ENCODE results near the gene PTK7. TPM values are rescaled to one million over a fixed set of nuclear protein-coding genes. Genes with fewer than 3 reads are reported as not detected.
"Not testable (repeated sequence)": the region's sequence is repeated elsewhere in the genome, so short reads cannot be mapped to it uniquely, and the experiment has no call there.

Gene PTK7
- total and polyA plus RNA-seq, 2 donors from 2014 or later: 26.0 to 55.2 TPM

DNA sequence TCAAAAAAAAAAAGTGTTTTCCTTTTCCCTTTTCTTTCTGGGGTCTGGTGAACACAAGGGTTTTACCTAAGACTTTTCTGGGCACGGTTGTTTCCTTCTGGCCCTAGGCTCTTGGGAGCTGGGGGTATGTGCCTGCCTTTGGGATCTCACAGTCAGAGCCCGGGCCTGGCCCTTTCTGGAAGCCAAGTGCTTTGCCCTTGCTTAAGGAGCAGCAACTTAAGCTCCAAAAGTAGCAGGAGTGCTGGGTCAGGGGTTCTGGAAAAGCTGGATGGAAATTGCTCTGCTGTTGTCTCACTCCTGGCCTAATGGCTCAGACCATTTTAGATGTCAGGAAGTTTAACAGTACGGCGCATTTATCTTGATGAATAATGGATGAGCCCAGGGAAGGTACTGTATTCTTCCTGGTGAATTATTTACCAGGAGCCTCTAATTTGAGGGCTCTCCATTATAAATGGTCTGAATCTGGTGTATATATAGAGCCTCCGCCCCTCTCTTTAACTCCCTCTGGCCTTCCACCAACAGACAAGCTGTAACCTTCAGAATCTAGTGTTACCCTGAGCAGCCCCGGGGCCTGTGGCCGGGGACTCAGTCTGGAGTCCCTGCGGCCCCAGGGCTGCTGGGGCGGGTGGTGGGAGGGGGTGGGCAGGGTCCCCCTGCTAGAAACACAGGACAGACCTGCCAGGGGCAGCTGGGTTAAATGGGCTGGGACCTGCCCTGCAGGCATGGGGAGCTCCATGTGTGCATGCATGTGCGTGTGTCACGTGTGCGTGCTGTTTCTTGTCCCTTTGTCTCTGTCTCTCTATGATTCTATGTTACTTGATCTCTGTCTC lies 37.5 kb downstream of the PTK7 start:
- FAIRE-seq (no peak), DNase-seq (peak; percentile 58 to 74 (median 63))
- intact Hi-C loops (cut with DNase I): no loop called here
- TF ChIP-seq, protein P1, sequence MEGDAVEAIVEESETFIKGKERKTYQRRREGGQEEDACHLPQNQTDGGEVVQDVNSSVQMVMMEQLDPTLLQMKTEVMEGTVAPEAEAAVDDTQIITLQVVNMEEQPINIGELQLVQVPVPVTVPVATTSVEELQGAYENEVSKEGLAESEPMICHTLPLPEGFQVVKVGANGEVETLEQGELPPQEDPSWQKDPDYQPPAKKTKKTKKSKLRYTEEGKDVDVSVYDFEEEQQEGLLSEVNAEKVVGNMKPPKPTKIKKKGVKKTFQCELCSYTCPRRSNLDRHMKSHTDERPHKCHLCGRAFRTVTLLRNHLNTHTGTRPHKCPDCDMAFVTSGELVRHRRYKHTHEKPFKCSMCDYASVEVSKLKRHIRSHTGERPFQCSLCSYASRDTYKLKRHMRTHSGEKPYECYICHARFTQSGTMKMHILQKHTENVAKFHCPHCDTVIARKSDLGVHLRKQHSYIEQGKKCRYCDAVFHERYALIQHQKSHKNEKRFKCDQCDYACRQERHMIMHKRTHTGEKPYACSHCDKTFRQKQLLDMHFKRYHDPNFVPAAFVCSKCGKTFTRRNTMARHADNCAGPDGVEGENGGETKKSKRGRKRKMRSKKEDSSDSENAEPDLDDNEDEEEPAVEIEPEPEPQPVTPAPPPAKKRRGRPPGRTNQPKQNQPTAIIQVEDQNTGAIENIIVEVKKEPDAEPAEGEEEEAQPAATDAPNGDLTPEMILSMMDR (IDR thresholded peaks at IDR 0.05; ENCODE audit: borderline replicate concordance, extremely low read depth, insufficient read depth): no peak
- H3K36me3 ChIP-seq (ENCODE audit: control insufficient read depth in 2 of 3, insufficient read depth in 3 of 3, low read length in 3 of 3): no peaks in the 10 kb centered on the region
- H3K4me3 ChIP-seq (ENCODE audit: low read length in 3 of 3): no peak overlapping the region
- H3K9me3 ChIP-seq (ENCODE audit: control insufficient read depth in 2 of 3, insufficient read depth in 1 of 3, low read length in 3 of 3): no peaks in the 10 kb centered on the region
- peak overlapping the region; percentile 45 to 63 for H3K27ac ChIP-seq (ENCODE audit: low read depth in 2 of 2, low read length in 2 of 2)
- H3K4me1 ChIP-seq (ENCODE audit: control insufficient read depth in 2 of 3, insufficient read depth in 2 of 3, low read depth in 1 of 3, low read length in 3 of 3): peaks cover 0 to 10% (median 2%) of the 10 kb centered on the region in 3 donors
- H3K27me3 ChIP-seq (ENCODE audit: control insufficient read depth, insufficient read depth, low read length): no peaks in the 10 kb centered on the region
- peak overlapping the region in 1 of 3 donors; percentile 3 for H3K9ac ChIP-seq (ENCODE audit: low read length in 3 of 3)

DNA sequence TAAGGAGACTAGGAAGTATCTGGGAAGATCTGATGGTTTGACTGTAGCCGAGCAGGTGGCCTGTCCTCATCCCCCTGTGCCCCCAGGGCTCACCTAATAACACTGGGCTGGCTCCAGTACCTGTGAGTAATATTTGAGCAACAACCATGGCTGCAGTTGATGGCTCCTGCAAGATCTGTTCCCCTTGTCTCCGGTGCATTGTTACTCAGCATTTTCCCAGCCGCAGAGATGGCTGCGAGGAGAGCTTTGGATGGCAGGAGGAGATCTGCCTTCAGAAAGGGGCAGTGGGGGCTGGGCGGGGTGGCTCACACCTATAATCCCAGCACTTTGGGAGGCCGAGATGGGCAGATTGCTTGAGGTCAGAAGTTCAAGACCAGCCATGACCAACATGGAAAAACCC lies 39.3 kb downstream of the PTK7 start:
- peak overlapping the region in 1 of 2 donors; percentile 72 for H3K27ac ChIP-seq (ENCODE audit: low read depth in 2 of 2, low read length in 2 of 2)
- TF ChIP-seq, protein P1 (IDR thresholded peaks at IDR 0.05; ENCODE audit: borderline replicate concordance, extremely low read depth, insufficient read depth): no peak
- H3K9me3 ChIP-seq (ENCODE audit: control insufficient read depth in 2 of 3, insufficient read depth in 1 of 3, low read length in 3 of 3): no peaks in the 10 kb centered on the region
- DNase-seq (peak in 2 of 5 donors; percentile 29 to 35), FAIRE-seq (no peak)
- intact Hi-C loops (cut with DNase I): no loop called here
- H3K9ac ChIP-seq (ENCODE audit: low read length in 3 of 3): no peak overlapping the region
- no peaks in the 10 kb centered on the region for H3K36me3 ChIP-seq (ENCODE audit: control insufficient read depth in 2 of 3, insufficient read depth in 3 of 3, low read length in 3 of 3)
- H3K27me3 ChIP-seq (ENCODE audit: control insufficient read depth, insufficient read depth, low read length): no peaks in the 10 kb centered on the region
- H3K4me1 ChIP-seq (ENCODE audit: control insufficient read depth in 2 of 3, insufficient read depth in 2 of 3, low read depth in 1 of 3, low read length in 3 of 3): peaks cover 2 to 10% (median 2%) of the 10 kb centered on the region in 3 donors
- H3K4me3 ChIP-seq (ENCODE audit: low read length in 3 of 3): no peak overlapping the region

DNA sequence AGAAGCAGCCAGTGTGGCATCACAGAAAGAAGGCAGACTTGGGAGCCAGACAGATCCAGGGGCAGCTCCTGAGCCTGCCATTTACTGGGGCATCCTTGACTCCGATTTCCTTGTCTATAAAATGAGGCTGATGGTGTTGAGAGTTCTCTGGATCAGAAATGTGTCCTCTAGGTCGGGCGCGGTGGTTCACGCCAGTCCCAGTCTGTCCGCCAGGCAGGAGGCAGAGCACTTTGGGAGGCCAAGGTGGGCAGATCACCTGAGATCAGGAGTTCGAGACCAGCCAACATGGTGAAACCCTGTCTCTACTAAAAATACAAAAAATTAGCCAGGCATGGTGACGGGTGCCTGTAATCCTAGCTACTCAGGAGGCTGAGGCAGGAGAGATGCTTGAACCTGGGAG lies 41.4 kb downstream of the PTK7 start:
- intact Hi-C loops (cut with DNase I); H3K36me3 ChIP-seq (ENCODE audit: control insufficient read depth in 2 of 3, insufficient read depth in 3 of 3, low read length in 3 of 3); H3K9me3 ChIP-seq (ENCODE audit: control insufficient read depth in 2 of 3, insufficient read depth in 1 of 3, low read length in 3 of 3); H3K4me3 ChIP-seq (ENCODE audit: low read length in 3 of 3); H3K4me1 ChIP-seq (ENCODE audit: control insufficient read depth in 2 of 3, insufficient read depth in 2 of 3, low read depth in 1 of 3, low read length in 3 of 3); H3K9ac ChIP-seq (ENCODE audit: low read length in 3 of 3); H3K27me3 ChIP-seq (ENCODE audit: control insufficient read depth, insufficient read depth, low read length); FAIRE-seq: not testable (repeated sequence)
- H3K27ac ChIP-seq (ENCODE audit: low read depth in 2 of 2, low read length in 2 of 2): peak overlapping the region in 1 of 2 donors; percentile 28
- peak in 1 of 5 donors; percentile 44 for DNase-seq

DNA sequence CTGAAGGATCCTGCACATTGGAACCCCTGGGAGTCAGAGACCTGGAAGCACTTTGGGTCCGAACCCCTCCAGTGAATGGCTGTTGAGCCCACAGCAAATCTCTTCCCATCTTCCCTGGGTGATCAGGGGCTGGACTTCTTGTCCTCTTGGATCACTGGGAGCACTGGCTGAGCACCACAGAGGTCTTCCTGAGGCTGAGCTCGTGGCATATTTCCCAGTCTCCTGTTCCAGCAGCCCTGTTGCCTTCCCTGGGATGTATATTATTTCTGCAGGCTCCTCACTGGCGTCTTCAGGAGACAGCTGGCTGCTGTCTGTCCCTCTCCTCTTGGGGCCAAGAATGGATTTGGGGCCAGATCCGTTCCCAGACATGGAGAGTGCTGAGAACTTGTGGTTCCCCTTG lies 43.4 kb downstream of the PTK7 start:
- Histone ChIP-seq H3K9ac (ENCODE audit: low read length in 3 of 3) (no peak overlapping the region), H3K27ac (ENCODE audit: low read depth in 2 of 2, low read length in 2 of 2) (no peak overlapping the region), H3K27me3 (ENCODE audit: control insufficient read depth, insufficient read depth, low read length) (no peaks in the 10 kb centered on the region), H3K4me1 (ENCODE audit: control insufficient read depth in 2 of 3, insufficient read depth in 2 of 3, low read depth in 1 of 3, low read length in 3 of 3) (peaks cover 0 to 14% (median under 1%) of the 10 kb centered on the region in 3 donors), H3K9me3 (ENCODE audit: control insufficient read depth in 2 of 3, insufficient read depth in 1 of 3, low read length in 3 of 3) (no peaks in the 10 kb centered on the region), H3K4me3 (ENCODE audit: low read length in 3 of 3) (no peak overlapping the region), H3K36me3 (ENCODE audit: control insufficient read depth in 2 of 3, insufficient read depth in 3 of 3, low read length in 3 of 3) (no peaks in the 10 kb centered on the region)
- FAIRE-seq (no peak), DNase-seq (peak in 2 of 5 donors; percentile 19 to 53)
- TF ChIP-seq, protein P1 (IDR thresholded peaks at IDR 0.05; ENCODE audit: borderline replicate concordance, extremely low read depth, insufficient read depth): no peak
- intact Hi-C loops (cut with DNase I): no loop called here
